ENCODE measurements around the gene POU5F1. TPM values are rescaled to one million over a fixed set of nuclear protein-coding genes. Genes with fewer than 3 reads are reported as not detected.

The POU5F1 gene
- total and polyA plus RNA-seq, 2 of the 4 experiments (the other 2 are of a cell fraction): not detected

- Histone ChIP-seq H3K18ac (ENCODE audit: low read depth, low read length) (no peak overlapping the region), H3K4me2 (ENCODE audit: low read depth, low read length) (no peak overlapping the region), H2BK20ac (ENCODE audit: low read depth, low read length) (no peak overlapping the region), H4K8ac (ENCODE audit: low read depth in 2 of 2, low read length in 2 of 2) (no peak overlapping the region), H2BK15ac (ENCODE audit: low read depth, low read length) (no peak overlapping the region), H3K9me1 (ENCODE audit: insufficient read depth, low read length) (no peaks in the 10 kb centered on the region), H3K27ac (ENCODE audit: insufficient read depth, low read length) (no peak overlapping the region), H3K9ac (ENCODE audit: low read depth, low read length) (no peak overlapping the region), H4K20me1 (ENCODE audit: insufficient read depth, low read length) (no peaks in the 10 kb centered on the region; the same call in 1 of the 2 replicates), H2AK5ac (ENCODE audit: low read depth, low read length) (no peak overlapping the region), H3K79me1 (ENCODE audit: low read depth in 1 of 2, low read length in 2 of 2) (no peaks in the 10 kb centered on the region), H4K5ac (ENCODE audit: low read depth, low read length) (no peak overlapping the region), H3K36me3 (ENCODE audit: control insufficient read depth, insufficient read depth, low read length) (no peaks in the 10 kb centered on the region), H3K9me3 (ENCODE audit: control insufficient read depth, insufficient read depth, low read length) (no peaks in the 10 kb centered on the region), H3K4me3 (ENCODE audit: insufficient read depth, low read depth, low read length) (no peak overlapping the region), H3K56ac (ENCODE audit: extremely low read depth, insufficient read depth, low read length) (no peak overlapping the region), H3K23ac (ENCODE audit: low read depth, low read length) (no peak overlapping the region), H4K91ac (ENCODE audit: insufficient read depth, low read depth, low read length) (no peak overlapping the region), H3K27me3 (ENCODE audit: control insufficient read depth, insufficient read depth, low read length) (peaks cover 11% of the 10 kb centered on the region), H2AFZ (replicated peaks; ENCODE audit: low read length, poor library complexity) (no peak overlapping the region), H2BK120ac (ENCODE audit: low read depth, low read length) (no peak overlapping the region), H2BK5ac (ENCODE audit: low read depth, low read length, poor library complexity, severe bottlenecking) (no peak overlapping the region), H2AK9ac (replicated peaks; ENCODE audit: low read depth, low read length, poor library complexity) (no peak overlapping the region), H3K4ac (ENCODE audit: low read depth, low read length) (no peak overlapping the region), H3K4me1 (ENCODE audit: control insufficient read depth, insufficient read depth, low read length) (no peaks in the 10 kb centered on the region), H3K14ac (replicated peaks; ENCODE audit: low read depth, low read length) (no peak overlapping the region)
- intact Hi-C loops (cut with micrococcal nuclease) (no loop called here), dilution Hi-C loops (cut with HindIII; ENCODE audit: low sequenced_read_pairs, unreplicated experiment) (no loop called here), in situ Hi-C loops (cut with MboI; ENCODE audit: low sequenced_read_pairs) (no loop called here)
- ChIA-PET POLR2A (ENCODE audit: unreplicated experiment) (no interaction called here), CTCF (no interaction called here)
- ATAC-seq (ENCODE audit: low read depth) (no peak), DNase-seq (no peak)
- BruUV-seq (replicated peaks): no TSS peak
- TF ChIP-seq SMC3 (IDR thresholded peaks at IDR 0.05; ENCODE audit: low read depth, low read length) (no peak), MAFK (IDR thresholded peaks at IDR 0.05; ENCODE audit: low read depth, low read length) (no peak), CHD1 (IDR thresholded peaks at IDR 0.05; ENCODE audit: low read depth, low read length) (no peak), MAZ (IDR thresholded peaks at IDR 0.05; ENCODE audit: borderline replicate concordance, low read depth, low read length) (no peak)
- WGBS, 2 experiments (ENCODE audit: extremely low coverage in 2 of 2, insufficient read length in 1 of 2): 60% methylated on average over 1 of the region's 6 CpGs; no CpG with 5 or more reads in 1 of the 2 experiments
These were observed 37.7 kb downstream of the POU5F1 start for GRCh38 chr6:31132806-31133205.
